Measurements from ENCODE around the gene OR2D2. TPM values are rescaled to one million over a fixed set of nuclear protein-coding genes. Genes with fewer than 3 reads are reported as not detected.
"Not testable (repeated sequence)": the region's sequence is repeated elsewhere in the genome, so short reads cannot be mapped to it uniquely, and the experiment has no call there.

Gene OR2D2
- total RNA-seq, 1 donor from 2014 or later = not detected

GRCh38 chr11:6920702-6921101, 28.4 kb upstream of the OR2D2 start, which contains the start of gene OR2D3:
OR2D3 (plus strand) TSS chr11:6921002; CDS start chr11:6921002, 0 bp downstream.
- H3K27me3 Mint-ChIP-seq (ENCODE audit: unreplicated experiment) = peaks cover 5% of the 10 kb centered on the region
- H3K36me3 Mint-ChIP-seq (ENCODE audit: unreplicated experiment) = no peaks in the 10 kb centered on the region
- no peaks in the 10 kb centered on the region for H3K4me1 Mint-ChIP-seq (ENCODE audit: unreplicated experiment)
- DNase-seq (ENCODE audit: extremely low spot score, unreplicated experiment) = no peak
- no peaks in the 10 kb centered on the region for H3K9me3 Mint-ChIP-seq (ENCODE audit: unreplicated experiment)
- TF ChIP-seq CTCF (IDR thresholded peaks at IDR 0.05) = no peak
- no peak within 1 kb of the TSS for H3K27ac Mint-ChIP-seq (ENCODE audit: unreplicated experiment)
- no peak within 1 kb of the TSS for H3K4me3 Mint-ChIP-seq (ENCODE audit: unreplicated experiment)

GRCh38 chr11:6919698-6920097, 27.4 kb upstream of the OR2D2 start:
- no peaks in the 10 kb centered on the region for H3K9me3 Mint-ChIP-seq (ENCODE audit: unreplicated experiment)
- H3K27ac Mint-ChIP-seq (ENCODE audit: unreplicated experiment) = no peak overlapping the region
- TF ChIP-seq CTCF (IDR thresholded peaks at IDR 0.05) = no peak

GRCh38 chr11:6911948-6912347, 19.6 kb upstream of the OR2D2 start:
- no peak for TF ChIP-seq CTCF (IDR thresholded peaks at IDR 0.05)
- DNase-seq (ENCODE audit: extremely low spot score, unreplicated experiment) = no peak
- Mint-ChIP-seq H3K36me3 (ENCODE audit: unreplicated experiment) (no peaks in the 10 kb centered on the region), H3K9me3 (ENCODE audit: unreplicated experiment) (no peaks in the 10 kb centered on the region), H3K4me1 (ENCODE audit: unreplicated experiment) (no peaks in the 10 kb centered on the region), H3K4me3 (ENCODE audit: unreplicated experiment) (no peak overlapping the region), H3K27ac (ENCODE audit: unreplicated experiment) (no peak overlapping the region), H3K27me3 (ENCODE audit: unreplicated experiment) (peaks cover 13% of the 10 kb centered on the region)

More at GRCh38 chr11:6919698-6920097, 27.4 kb upstream of the OR2D2 start:
- no peaks in the 10 kb centered on the region for H3K4me1 Mint-ChIP-seq (ENCODE audit: unreplicated experiment)
- no peaks in the 10 kb centered on the region for H3K36me3 Mint-ChIP-seq (ENCODE audit: unreplicated experiment)
- no peak overlapping the region for H3K4me3 Mint-ChIP-seq (ENCODE audit: unreplicated experiment)
- H3K27me3 Mint-ChIP-seq (ENCODE audit: unreplicated experiment) = peaks cover 5% of the 10 kb centered on the region
- no peak for DNase-seq (ENCODE audit: extremely low spot score, unreplicated experiment)

- Mint-ChIP-seq H3K4me1 (ENCODE audit: unreplicated experiment) (no peaks in the 10 kb centered on the region), H3K27me3 (ENCODE audit: unreplicated experiment) (peaks cover 12% of the 10 kb centered on the region), H3K27ac (ENCODE audit: unreplicated experiment) (no peak overlapping the region), H3K36me3 (ENCODE audit: unreplicated experiment) (no peaks in the 10 kb centered on the region), H3K4me3 (ENCODE audit: unreplicated experiment) (no peak overlapping the region), H3K9me3 (ENCODE audit: unreplicated experiment) (no peaks in the 10 kb centered on the region)
- no peak for TF ChIP-seq CTCF (IDR thresholded peaks at IDR 0.05)
- no peak for DNase-seq (ENCODE audit: extremely low spot score, unreplicated experiment)
Measured at GRCh38 chr11:6911378-6911777, 19.1 kb upstream of the OR2D2 start.

- not testable (repeated sequence) for DNase-seq (ENCODE audit: extremely low spot score, unreplicated experiment); H3K4me3 Mint-ChIP-seq (ENCODE audit: unreplicated experiment); H3K27ac Mint-ChIP-seq (ENCODE audit: unreplicated experiment); H3K27me3 Mint-ChIP-seq (ENCODE audit: unreplicated experiment); H3K36me3 Mint-ChIP-seq (ENCODE audit: unreplicated experiment); H3K4me1 Mint-ChIP-seq (ENCODE audit: unreplicated experiment); H3K9me3 Mint-ChIP-seq (ENCODE audit: unreplicated experiment)
Measured at GRCh38 chr11:6904804-6905203, 12.5 kb upstream of the OR2D2 start.

Data from osteocyte (in vitro differentiated cells).